Fibroblast of the aortic adventitia (primary cell): ENCODE data around the gene SETD9. TPM values are rescaled to one million over a fixed set of nuclear protein-coding genes. Genes with fewer than 3 reads are reported as not detected.
A peak's percentile ranks its signal among the peaks of the same experiment; 100 is the strongest.

ENCODE experiments used
- DNase-seq: peaks from one replicate; pipeline ENCODE4 v3.0.0-alpha.2; 2010; ENCODE audit warnings: low read depth
- H3K4me3 ChIP-seq: 2 replicates; pipeline ENCODE4 v1.5.1; 2011; ENCODE audit warnings: low read depth, mild to moderate bottlenecking, control low read depth, low read length, moderate library complexity
- CTCF ChIP-seq: IDR thresholded peaks from 2 replicates; pipeline ENCODE4 v1.5.1; 2011; ENCODE audit warnings: mild to moderate bottlenecking, low read length, control low read depth, inconsistent platforms; ENCODE audit not compliant: insufficient read depth
- total RNA-seq: library from RNA; depleted of rRNA; stranded (reverse); fragments of >200 nt; gene quantifications from 2 replicates; pipeline ENCODE4 v1.2.3, GENCODE V29; 2012; ENCODE audit warnings: low replicate concordance

Gene SETD9
- total RNA-seq, 1 donor = 10.6 TPM

- no peak for DNase-seq
- TF ChIP-seq CTCF = no peak
- H3K4me3 ChIP-seq = peak overlapping the region; percentile 80
These were observed 478 bp upstream of the SETD9 start for GRCh38 chr5:56908942-56909293.

- DNase-seq = no peak
- no peak for TF ChIP-seq CTCF
- H3K4me3 ChIP-seq = peak overlapping the region; percentile 76
These were observed 992 bp downstream of the SETD9 start for GRCh38 chr5:56910210-56910965.

GRCh38 chr5:56913766-56914165 lies 4.4 kb downstream of the SETD9 start:
- H3K4me3 ChIP-seq = no peak overlapping the region
- no peak for TF ChIP-seq CTCF
- DNase-seq = no peak

- H3K4me3 ChIP-seq = no peak overlapping the region
- no peak for DNase-seq
- TF ChIP-seq CTCF = no peak
These were observed 5.3 kb downstream of the SETD9 start for GRCh38 chr5:56914678-56915077.

GRCh38 chr5:56917534-56917933 lies 8.1 kb downstream of the SETD9 start:
- no peak for TF ChIP-seq CTCF
- DNase-seq = no peak
- H3K4me3 ChIP-seq = no peak overlapping the region

- TF ChIP-seq CTCF = no peak
- H3K4me3 ChIP-seq = no peak overlapping the region
- DNase-seq = no peak
These were observed 8.7 kb downstream of the SETD9 start for GRCh38 chr5:56918054-56918453.
